IPS DF 19.7 (cell line): ENCODE measurements around the gene DRC3.

Experiments
- DNase-seq: peaks from one replicate; pipeline ENCODE4 v3.0.0-alpha.2; 2013; ENCODE audit warnings: low read depth, low spot score

DRC3 gene

DNA sequence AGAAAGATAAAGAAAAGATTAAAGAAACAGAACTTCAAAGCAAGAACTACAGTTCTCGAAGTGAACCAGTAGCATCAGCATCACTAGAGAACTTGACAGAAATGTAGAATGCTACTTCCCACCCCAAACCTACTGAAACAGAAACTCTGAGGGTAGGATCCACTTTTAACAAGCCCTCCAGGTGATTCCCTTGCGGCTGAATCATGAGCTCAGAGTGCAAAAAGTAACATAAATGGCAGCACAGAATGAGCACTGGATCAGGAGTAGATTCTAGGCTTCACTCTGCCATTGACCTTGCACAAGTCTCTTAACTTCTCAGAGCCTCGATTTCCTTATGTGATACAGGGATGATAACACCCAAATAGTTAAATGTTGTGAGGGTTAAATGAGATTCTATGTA lies 6.3 kb upstream of the DRC3 start:
- DNase-seq = no peak

DNA sequence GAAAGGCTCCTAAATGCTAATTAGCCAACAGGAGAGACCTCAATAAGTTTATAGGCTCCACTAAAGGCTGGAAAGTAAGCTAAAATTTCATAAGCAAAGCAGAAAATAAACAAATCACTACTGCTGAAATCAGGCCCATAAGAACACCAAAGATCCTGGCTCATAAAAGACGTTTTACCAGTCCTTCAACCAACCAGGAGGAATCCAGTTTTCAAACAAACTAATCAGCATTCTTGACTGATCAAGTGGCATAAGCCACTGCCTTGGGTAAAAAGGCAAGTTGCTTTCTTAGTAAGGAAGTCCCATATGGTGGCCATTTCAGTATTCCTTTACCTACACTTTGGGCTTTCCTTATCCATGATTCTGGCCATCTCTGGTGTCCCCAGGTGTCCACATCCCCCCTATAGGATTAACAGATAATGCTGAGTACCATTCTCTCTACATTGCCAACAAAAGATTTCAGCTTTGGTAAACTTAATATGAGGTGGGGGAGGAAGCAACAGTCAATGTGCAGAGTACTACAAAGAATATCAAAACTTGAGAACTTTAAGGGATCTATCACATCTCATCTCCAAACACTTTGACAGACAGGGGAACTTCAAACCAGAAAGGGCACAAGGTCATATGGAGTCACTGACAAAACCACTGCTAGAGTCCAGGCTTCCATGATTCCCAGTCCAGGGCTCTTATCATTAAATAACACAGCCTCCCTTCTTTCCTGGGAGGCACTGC lies 1.8 kb upstream of the DRC3 start:
- no peak for DNase-seq

DNA sequence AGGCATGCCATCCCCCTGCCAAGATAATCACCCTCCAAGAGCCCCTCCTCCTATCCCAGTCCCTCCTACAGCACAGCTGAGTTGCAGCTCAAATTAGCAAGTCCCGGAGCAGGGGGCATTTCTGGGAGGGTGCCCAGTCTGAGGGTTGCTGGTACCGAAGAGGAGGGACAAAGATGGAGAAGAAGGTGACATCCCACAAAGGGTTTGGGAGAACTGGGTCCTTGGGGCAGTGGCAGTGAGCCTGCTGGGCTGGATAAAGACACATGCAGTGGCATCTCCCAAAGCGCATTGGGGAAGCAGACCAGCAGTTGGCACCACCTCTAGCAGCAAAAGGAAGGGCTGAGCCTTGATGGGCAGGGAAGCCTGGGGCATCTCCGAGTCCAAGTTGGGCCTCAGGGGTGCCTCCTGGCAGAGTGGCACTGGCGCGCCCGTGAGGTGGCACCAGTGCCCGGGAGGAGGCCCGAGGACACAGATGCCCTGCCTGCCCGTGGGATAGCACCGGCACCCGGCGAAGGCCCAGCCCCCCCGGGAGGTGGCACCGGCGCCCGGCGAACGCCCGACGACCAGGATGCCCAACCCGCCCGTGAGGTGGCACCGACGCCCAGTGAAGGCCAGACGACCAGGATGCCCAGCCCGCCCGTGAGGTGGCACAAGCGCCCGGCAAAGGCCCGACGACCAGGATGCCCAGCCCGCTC lies 1.1 kb upstream of the DRC3 start:
- no peak for DNase-seq

DNA sequence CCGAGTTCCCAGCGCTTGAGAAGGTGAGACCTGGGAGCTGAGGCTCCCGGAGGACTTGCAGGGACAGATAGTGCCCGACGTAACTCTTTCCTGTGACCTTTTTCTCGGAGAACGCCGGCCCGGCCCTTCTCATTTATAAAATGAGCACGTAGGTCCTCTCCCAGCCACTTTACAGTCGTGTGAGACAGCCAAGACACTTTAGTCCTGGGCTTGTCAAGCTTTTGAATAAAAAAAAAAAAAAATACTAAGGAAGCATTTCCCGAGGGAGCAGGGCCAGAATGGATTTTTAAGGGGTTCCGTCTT lies 241 bp downstream of the DRC3 start:
- no peak for DNase-seq

DNA sequence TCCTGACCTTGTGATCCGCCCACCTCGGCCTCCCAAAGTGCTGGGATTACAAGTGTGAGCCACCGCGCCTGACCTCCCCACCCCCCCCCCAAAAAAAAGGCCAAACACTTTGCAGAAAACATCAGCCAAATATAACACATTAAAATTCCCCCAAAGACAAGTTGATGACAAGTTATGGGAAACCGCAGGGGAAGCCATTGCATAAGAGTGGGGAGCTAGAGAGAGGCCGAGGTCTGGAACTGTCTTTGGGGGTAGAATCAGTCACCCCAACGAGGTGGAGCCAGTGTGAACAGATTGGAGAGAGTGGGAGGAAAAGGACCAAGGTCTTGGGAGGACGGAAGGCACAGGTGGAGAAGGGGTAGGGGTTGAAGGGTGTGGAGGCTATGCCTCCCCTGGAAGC lies 2.8 kb downstream of the DRC3 start:
- DNase-seq = no peak

DNA sequence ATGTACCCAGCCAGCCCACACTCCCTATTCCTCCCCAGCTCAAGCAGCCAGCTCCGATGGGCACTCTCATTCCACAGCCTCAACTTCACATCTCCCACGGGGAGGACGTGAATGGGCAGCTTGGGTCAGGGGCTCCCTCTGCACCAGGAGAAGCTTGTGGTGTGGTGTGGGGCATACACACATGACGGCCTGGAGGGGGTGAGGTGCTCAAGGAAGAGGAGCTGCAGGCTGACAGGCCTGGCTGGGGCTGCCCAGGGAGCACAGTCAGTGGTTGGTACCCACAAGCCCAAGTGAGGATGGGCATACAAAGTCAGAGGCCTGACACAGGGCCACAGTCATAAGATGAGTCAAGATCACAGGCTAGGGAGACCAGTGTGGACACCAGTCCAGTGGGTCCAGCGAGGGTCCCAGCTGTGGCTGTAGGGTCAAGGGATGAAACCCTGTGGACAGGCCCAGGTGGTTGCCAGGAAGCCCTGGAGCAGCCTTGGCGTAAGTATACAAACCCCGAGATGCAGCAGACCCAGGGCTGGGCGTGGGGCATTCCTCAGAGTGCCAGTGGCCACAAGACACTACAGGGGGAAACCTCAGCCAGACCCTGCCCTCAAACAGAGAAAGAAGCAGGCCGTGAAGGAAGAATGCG lies 4.4 kb downstream of the DRC3 start:
- DNase-seq = no peak

DNA sequence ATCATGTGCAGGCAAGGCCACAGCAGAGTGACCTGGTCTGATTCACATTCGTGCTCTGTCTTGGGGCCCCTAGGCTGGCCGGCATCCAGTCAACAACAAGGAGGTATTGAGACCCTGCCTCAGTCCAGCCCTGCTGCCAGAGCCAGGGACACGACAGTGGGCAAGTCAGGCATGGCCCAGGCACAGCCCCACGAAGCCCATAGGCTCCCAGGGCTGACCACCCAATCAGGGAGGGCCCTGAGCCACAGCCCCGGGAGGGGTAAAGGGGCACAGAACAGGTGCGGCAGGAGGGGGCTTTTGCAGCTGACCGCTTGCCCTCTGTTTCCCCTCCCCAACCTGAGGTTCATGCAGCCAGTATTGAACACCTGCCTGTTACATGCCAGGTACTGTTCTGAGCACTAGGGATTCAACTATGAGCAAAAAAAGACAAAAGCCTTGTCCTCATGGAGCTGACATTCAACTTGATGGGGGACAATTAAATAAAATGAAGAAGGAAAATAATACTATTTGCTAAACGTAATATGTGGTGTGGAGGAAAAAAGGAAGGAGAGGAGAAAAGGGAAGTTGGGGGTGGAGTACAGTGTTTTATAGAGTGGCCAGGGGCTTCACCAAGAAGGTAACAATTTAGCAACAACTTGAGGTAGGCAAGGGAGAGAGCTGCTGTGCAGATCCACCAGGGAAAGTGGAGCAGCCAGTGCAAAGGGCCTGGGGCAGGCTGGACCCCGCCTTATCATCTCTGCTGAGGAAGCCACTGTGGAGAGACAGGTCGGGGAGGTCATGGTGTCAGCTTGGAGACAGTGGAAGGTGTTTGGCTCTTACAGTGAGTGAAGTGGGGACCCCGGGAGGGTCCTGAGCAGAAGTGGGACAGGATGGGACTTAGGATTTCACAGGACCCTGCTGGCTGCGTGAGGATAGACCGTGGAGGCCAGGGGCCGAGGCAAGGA lies 6.1 kb downstream of the DRC3 start:
- DNase-seq = no peak

DNA sequence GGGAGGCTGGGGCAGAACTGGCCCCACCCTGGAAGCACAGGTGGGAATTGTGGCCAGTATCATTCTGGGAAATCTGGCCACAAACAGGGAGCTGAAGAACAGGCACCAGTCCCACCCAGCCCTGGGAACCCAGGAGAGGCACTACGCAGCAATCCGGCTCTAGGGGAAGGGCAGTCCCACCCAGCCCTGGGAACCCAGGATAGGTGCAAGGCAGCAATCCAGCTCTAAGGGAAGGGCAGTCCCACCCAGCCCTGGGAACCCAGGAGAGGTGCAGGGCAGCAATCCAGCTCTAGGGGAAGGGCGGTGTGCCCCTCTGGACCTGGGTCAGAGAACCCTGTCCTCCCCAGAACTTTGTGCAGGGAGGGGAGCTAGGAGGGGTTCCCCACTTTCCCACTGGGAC lies 7.1 kb downstream of the DRC3 start:
- no peak for DNase-seq

DNA sequence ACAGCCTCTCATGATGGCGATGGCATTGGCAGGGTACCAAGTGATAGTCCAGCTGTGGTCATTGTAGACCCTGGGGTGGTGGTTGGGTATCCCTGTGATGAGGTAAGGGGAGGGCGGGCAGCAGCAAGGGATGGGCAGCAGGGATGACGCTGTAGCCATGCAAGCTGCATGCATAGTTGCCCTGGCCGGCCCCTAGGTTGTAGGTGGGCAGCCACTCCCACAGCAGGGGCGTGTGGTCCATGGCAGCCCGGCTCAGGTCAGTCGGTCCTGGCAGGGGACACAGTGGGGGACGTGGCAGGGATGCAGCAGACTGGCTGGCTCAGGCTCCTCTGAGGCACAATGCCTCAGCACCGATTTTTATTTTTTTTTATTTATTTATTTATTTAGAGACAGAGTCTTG lies 8.7 kb downstream of the DRC3 start:
- no peak for DNase-seq

DNA sequence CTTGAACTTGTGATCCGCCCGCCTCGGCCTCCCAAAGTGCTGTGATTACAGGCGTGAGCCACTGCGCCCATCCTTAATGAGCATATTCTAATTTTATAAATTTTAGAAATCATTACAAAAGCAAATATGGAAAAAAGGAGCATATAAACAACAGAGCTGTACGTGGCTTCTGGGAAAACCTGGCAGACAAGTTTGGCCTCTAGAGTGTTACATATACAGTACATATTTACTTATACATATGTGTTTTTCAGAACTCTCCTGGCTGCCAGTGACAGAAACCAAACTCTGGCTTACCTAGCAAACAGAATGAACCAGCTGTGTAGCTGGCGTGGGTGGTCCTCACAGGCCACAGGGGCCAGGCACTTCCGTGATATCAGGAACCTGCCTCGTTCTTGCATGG lies 10.1 kb downstream of the DRC3 start:
- no peak for DNase-seq

DNA sequence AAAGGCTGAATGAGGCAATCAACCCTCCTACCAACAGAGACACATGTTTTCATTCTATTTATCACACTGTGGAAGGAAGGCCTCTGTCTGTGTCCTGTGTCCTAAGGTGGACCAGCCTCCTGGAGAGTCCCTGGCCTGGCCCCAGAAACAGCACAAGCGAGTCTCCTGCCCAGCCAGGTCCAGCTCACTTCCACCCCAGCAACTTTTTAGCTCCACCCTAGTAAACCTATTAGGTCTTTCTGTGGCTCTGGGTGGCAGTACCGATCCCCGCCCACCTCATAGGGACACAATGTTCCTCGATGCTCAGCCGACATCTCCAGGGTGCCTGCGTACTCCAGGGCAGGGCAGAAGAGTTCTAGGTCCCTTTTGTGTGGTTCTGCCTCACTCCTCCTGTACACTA lies 10.7 kb downstream of the DRC3 start:
- DNase-seq = no peak

DNA sequence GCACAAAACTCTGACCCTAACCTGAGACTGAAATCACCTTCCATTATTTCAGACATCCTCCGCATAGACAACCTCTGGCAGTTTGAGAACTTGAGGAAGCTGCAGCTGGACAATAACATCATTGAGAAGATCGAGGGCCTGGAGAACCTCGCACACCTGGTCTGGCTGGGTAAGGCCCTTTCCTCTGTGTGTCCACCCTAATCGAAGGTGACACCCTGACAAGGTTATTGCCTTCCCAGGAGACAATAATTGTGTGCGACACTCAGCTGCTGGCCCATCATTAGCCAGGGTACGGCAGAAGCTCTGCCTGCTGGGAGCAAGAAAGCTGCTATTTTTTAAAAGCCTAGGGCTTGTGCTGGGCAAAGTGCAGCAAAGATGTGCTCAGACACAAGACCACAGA lies 11.1 kb downstream of the DRC3 start:
- no peak for DNase-seq

DNA sequence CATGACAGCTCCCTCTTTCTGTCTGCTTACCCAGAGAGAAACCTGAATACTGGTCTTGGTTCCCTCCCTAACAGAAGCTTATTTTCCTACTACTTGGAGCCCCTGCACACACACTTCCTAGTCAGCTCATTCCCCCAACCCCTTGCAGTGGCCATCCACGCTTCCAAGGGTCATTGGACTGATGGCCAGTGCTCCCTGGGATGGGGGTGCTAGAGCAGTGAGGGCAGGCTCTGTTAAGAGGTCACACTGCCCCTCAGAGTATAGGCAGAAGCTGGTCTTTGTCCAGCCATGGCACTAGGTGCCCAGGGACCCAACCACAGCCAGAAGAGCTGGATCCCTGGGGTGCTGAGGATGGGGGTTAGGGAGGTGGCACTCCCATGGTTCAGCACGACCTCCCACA lies 12.5 kb downstream of the DRC3 start:
- no peak for DNase-seq

DNA sequence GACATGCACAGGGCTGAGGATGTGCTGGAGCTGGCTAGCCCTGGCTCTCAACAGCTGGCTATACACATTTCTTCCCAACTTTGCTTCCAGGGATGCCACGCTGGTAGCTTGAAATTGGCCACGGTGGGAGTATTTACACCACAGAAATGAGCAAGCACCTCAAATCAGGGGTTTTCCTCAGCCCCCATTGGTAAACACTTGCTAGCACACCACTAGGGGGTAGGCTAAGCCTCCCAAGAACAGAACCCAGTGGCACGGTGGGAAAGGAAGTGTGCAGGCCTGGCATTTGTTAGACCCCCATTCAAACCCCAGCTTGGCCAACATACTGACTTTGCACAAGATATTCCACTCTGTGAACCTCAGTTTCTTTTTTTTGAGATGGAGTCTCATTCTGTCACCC lies 12.9 kb downstream of the DRC3 start:
- DNase-seq = no peak

DNA sequence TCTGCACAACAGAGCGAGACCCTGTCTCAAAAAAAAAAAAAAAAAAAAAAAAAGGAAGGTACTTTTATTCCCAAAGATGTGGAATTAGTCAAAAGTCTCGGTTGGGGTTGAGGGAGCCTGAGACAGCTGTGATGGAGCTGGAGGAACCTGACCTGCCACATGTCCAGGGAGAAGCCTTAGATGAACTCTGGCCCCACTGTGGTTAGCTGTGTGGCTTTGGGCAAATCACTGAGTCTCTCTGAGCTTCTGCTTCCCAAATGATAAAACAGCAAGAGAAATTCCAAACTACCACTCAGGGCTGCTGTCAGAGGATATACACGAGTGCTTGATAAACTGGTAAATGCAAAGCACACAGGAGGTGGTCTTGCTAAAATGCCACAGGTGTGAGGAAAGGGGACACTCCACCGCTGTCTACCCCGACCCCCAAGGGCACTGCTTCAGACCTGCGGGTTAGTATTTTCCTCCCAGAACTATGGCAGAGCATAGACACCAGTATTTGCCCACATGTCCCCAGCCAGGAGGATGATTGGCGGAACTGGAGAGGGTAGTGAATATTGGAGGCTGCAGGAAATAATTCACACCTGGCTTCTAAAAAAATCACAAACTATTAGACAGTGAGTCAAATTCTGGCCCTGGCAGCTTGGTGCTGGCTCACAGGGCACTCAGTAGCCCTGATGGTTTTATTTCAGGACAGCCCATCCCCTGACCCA lies 14.7 kb downstream of the DRC3 start:
- no peak for DNase-seq

DNA sequence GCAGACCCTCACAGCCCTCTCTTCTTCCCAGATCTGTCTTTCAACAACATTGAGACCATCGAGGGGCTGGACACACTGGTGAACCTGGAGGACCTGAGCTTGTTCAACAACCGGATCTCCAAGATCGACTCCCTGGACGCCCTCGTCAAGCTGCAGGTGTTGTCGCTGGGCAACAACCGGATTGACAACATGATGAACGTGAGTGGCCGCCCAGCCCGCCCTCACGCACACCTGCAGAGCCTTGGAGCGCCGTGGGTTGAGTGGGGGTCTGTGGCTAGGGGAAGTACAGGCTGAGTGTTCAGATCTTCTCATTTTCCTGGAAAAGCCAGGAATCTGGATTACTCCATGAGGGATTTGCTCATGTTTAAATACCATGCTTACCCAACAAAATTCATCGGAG lies 15.2 kb downstream of the DRC3 start:
- DNase-seq = no peak

DNA sequence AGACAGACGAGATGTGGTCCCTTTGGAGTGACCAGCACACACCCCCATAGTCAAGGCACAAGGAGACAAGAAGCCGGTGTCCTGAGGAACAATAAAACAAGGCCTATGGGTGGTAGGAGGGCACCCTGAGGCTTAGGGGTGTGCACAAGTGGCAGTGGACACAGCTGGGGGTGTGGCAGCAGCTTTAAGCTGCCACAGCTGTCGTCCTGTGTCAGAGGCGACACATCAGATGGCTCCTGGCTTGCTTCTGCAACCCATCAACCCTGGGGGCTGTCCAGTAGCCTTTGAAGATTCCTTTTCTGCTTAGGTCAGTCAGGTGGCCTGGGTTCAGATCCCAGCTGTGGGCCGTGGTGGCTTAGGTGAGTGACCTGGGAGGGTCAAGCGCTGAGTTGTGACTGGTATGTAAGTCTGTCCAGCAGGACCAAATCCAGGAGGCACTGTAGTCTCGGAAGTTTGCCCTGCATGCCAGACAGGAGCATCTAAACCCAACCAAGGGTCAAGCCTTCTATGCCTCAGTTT lies 15.8 kb downstream of the DRC3 start:
- no peak for DNase-seq

DNA sequence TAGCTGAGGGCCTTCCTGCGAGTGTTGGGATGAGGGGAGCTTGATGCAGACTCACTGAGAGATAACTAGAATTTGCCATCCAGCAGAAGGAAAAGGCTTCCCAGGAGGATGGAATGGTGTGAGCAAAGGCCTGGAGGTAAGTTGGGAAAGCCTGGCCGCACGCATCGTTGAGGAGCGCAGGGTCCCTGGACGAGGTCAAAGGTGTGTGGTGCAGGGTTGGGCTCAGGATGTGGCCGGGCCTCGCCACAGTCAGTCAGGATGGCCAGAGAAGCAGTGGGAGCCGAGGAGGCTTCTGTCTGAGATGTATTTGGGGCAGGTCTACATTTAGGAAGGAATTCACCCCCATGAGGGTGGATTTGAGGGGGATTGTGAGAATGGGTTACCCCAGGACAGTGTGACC lies 16.4 kb downstream of the DRC3 start:
- no peak for DNase-seq

DNA sequence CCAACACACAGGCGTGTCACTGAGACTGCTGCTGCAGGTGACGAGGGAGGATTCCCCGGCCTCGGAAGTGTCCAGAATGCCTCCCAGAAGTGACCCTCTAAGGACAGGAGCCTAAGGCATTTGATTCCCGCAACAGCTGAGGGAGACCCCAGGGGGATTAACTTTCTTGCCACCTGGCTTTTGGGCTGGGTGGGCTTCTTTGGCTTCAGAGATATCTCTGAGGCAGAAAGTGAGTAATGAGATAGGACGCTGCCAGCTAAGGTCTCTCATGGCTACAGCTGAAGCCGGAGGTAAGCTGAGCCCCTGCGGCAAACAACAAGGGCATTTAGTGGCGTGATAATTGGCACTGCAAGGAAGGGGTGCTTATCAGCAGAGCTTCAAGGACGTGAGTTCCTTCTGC lies 17.0 kb downstream of the DRC3 start:
- no peak for DNase-seq

DNA sequence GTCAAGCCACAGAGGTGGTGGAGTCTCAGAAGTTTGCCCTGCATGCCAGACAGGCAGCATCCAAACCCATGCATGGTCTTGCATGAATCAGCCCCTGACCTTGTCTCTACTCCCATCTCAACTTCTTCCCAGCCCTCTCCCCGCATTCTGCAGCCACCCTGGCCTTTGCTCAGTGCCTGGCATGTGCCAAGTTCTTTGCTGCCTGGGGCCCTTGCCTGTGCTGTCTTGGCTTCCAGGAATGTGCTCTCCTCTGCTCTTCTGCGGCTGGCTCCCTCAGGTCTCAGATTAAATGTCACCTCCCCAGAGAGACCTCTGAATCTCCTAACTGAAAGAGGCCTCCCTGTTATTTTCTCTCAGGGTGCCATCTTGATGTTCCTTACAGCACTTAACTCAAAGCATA lies 17.6 kb downstream of the DRC3 start:
- DNase-seq = no peak

DNA sequence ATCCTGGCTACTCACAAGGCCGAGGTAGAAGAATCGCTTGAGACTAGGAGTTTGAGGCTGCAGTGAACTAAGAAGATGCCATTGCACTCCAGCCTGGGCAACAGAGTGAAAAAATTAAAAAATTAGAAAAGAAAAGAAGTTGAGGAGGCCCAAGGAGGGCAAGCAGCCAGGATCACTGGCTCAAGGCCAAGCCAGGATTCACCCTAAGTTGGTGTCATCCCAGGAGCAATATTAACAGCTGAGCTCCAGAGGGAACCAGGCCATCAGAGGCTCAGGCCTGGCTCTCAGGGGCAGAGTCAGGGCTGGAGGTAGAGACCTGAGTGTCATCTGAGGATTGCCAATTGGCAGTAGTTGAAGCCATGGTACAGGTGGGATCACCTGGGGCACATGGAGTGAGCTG lies 20.7 kb downstream of the DRC3 start:
- no peak for DNase-seq
